B cell (primary cell): ENCODE results near the gene MICU1. TPM values are rescaled to one million over a fixed set of nuclear protein-coding genes. Genes with fewer than 3 reads are reported as not detected.

Source experiments
- ATAC-seq: fragments of 200-7000 bp; cut with Tn5 transposase; one replicate; pipeline ENCODE4 v1.10.0; 2021; ENCODE audit warnings: low read depth, mild to moderate bottlenecking, moderate number of reproducible peaks, moderate library complexity
- CTCF ChIA-PET: fragments of 350-600 bp; sonication (Branson Sonifier 250); formaldehyde crosslinking; loops from one replicate; lab custom pipeline; 2021; ENCODE audit warnings: antibody characterized with exemption, inconsistent platforms; lab: Charles Lee
- POLR2A ChIA-PET: fragments of 350-600 bp; sonication (Branson Sonifier 250); formaldehyde crosslinking; loops from one replicate; lab custom pipeline; 2021; ENCODE audit warnings: antibody characterized with exemption; lab: Charles Lee
- DNase-seq: peaks from one replicate; pipeline ENCODE4 v3.0.0; 2013
- H2AFZ ChIP-seq: 2 replicates; pipeline ENCODE4 v1.6.1; 2012; ENCODE audit warnings: mild to moderate bottlenecking, low read depth, low read length; ENCODE audit not compliant: insufficient read depth, poor library complexity, severe bottlenecking
- H3K27ac ChIP-seq, 2 donors: 1 replicate in 1 of 2; 2 replicates in 1 of 2; pipeline ENCODE4 v1.5.1; 2012 to 2013; ENCODE audit warnings: low read length in 2 of 2, mild to moderate bottlenecking in 2 of 2, moderate library complexity in 1 of 2
- H3K27me3 ChIP-seq, 4 experiments: fragments of 200-600 bp in 1 of 4; sonication (generic) in 1 of 4; replicated peaks in 1 of 4; 1 replicate in 2 of 4; 2 replicates in 2 of 4; pipeline versions ENCODE4 v1.6.1 to v1.7.0; 2013 to 2016; ENCODE audit warnings: low read length in 3 of 4, mild to moderate bottlenecking in 2 of 4, mixed read lengths in 1 of 4, moderate library complexity in 1 of 4; ENCODE audit not compliant: insufficient read depth in 4 of 4, control insufficient read depth in 3 of 4; ENCODE audit errors: control extremely low read depth in 1 of 4
- H3K36me3 ChIP-seq, 2 experiments: replicated peaks in 1 of 2; 1 replicate in 1 of 2; 2 replicates in 1 of 2; pipeline versions ENCODE4 v1.6.1 to v1.7.1; 2013; ENCODE audit warnings: low read length in 1 of 2; ENCODE audit not compliant: insufficient read depth in 2 of 2, control insufficient read depth in 1 of 2; ENCODE audit errors: control extremely low read depth in 1 of 2, extremely low read depth in 1 of 2
- H3K4me1 ChIP-seq, 2 donors: fragments of 200-600 bp in 1 of 2; sonication (generic) in 1 of 2; 1 replicate in 1 of 2; 2 replicates in 1 of 2; pipeline versions ENCODE4 v1.5.1 to v1.6.1; 2013 to 2017; ENCODE audit warnings: low read length in 2 of 2; ENCODE audit not compliant: control insufficient read depth in 2 of 2, insufficient read depth in 2 of 2
- H3K4me2 ChIP-seq: replicated peaks from 2 replicates; pipeline ENCODE3; 2012; ENCODE audit warnings: mild to moderate bottlenecking, low read depth, low read length; ENCODE audit not compliant: poor library complexity, severe bottlenecking
- H3K4me3 ChIP-seq, 5 experiments: fragments of 200-600 bp in 1 of 5; sonication (generic) in 1 of 5; 1 replicate in 3 of 5; 2 replicates in 2 of 5; pipeline versions ENCODE4 v1.5.1 to v1.7.0; 2011 to 2016; ENCODE audit warnings: low read length in 4 of 5, mild to moderate bottlenecking in 4 of 5, low read depth in 2 of 5, control low read depth in 1 of 5, moderate library complexity in 1 of 5; ENCODE audit not compliant: insufficient read depth in 1 of 5; ENCODE audit errors: control extremely low read depth in 1 of 5, extremely low read depth in 1 of 5
- H3K79me2 ChIP-seq: fragments of 200-600 bp; sonication (generic); one replicate; pipeline ENCODE4 v1.6.0; 2016; ENCODE audit warnings: low read length; ENCODE audit not compliant: control insufficient read depth, insufficient read depth
- H3K9ac ChIP-seq: fragments of 200-600 bp; sonication (generic); 2 replicates; pipeline ENCODE4 v1.6.1; 2017; ENCODE audit warnings: mild to moderate bottlenecking, low read length, moderate library complexity
- H3K9me3 ChIP-seq, 3 donors: one replicate each; pipeline versions ENCODE4 v1.6.1 to v1.7.1; 2013; ENCODE audit warnings: low read length in 2 of 3; ENCODE audit not compliant: control insufficient read depth in 2 of 3, insufficient read depth in 1 of 3; ENCODE audit errors: control extremely low read depth in 1 of 3
- H4K20me1 ChIP-seq: 2 replicates; pipeline ENCODE4 v1.6.0; 2012; ENCODE audit warnings: mild to moderate bottlenecking, low read length; ENCODE audit not compliant: insufficient read depth, control insufficient read depth, poor library complexity, severe bottlenecking
- H3K27ac Mint-ChIP-seq: one replicate; pipeline ENCODE4 v1.8.0; 2021; ENCODE audit warnings: mixed read lengths
- H3K27me3 Mint-ChIP-seq: one replicate; pipeline ENCODE4 v1.8.0; 2021; ENCODE audit warnings: mixed read lengths
- H3K4me1 Mint-ChIP-seq: one replicate; pipeline ENCODE4 v1.8.0; 2021; ENCODE audit warnings: mixed read lengths
- H3K4me3 Mint-ChIP-seq: one replicate; pipeline ENCODE4 v1.8.0; 2021; ENCODE audit warnings: mixed read lengths
- H3K9me3 Mint-ChIP-seq: one replicate; pipeline ENCODE4 v1.8.0; 2022; ENCODE audit warnings: mixed read lengths; ENCODE audit not compliant: insufficient read depth
- EZH2 ChIP-seq: IDR thresholded peaks from 2 replicates; pipeline ENCODE4 v1.6.1; 2012; ENCODE audit warnings: borderline replicate concordance, low read depth, mild to moderate bottlenecking, moderate library complexity, low read length; ENCODE audit not compliant: insufficient read depth, poor library complexity, severe bottlenecking
- WGBS: methylation state at CpG from one replicate; pipeline ENCODE4 v1.1.5; 2013; ENCODE audit warnings: missing lambda C conversion rate; ENCODE audit not compliant: insufficient coverage; 5-methylcytosine and 5-hydroxymethylcytosine counted together
- intact Hi-C: fragments of 100-400 bp; cut with micrococcal nuclease; formaldehyde crosslinking; loops from one replicate; pipeline ENCODE4 v1.10.0; 2022
- polyA plus RNA-seq: library from polyadenylated mRNA; depleted of rRNA; stranded (reverse); fragments of >200 nt; gene quantifications from 2 replicates; pipeline ENCODE4 v1.2.3, GENCODE V29; 2012
- total RNA-seq, 2 donors: library from RNA; stranded (reverse); fragments of 120-200 nt in 1 of 2; gene quantifications; 1 replicate in 1 of 2; 2 replicates in 1 of 2; pipeline versions ENCODE4 v1.2.3 to v1.2.4, GENCODE V29; 2013 to 2022
- TF ChIP-seq, protein P1 (sequence below): fragments of 200-600 bp; IDR thresholded peaks from one replicate; pipeline ENCODE4 v1.8.0; 2022; ENCODE audit warnings: antibody characterized with exemption, mild to moderate bottlenecking

MICU1 gene
- total and polyA plus RNA-seq, 2 donors (not counting 1 experiment from before 2014, with no cell fraction given), result 12.0 to 34.7 TPM

DNA sequence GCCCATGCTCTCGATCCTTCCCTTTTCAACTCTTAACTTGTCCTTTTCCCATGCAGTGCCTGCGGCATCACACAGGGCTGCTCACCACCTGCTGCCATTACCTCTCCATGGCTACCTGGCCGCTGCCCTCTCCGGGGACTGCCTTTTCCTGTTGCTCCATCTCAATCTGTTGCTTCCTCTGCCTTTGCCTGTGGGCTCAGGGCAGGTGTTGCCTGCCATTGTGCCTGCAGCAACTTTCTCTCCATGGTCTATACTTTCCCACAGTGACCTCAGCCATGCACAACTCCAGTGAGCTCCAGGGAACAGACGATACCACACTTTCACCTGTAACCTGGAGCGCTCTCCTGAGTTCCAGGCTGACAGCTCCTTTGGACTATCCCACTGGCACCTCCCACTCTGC, 274.4 kb downstream of the MICU1 start:
- H3K4me3 ChIP-seq, result no peak overlapping the region
- peaks cover 39% of the 10 kb centered on the region for H3K4me1 Mint-ChIP-seq
- no peak overlapping the region for H3K4me3 Mint-ChIP-seq

DNA sequence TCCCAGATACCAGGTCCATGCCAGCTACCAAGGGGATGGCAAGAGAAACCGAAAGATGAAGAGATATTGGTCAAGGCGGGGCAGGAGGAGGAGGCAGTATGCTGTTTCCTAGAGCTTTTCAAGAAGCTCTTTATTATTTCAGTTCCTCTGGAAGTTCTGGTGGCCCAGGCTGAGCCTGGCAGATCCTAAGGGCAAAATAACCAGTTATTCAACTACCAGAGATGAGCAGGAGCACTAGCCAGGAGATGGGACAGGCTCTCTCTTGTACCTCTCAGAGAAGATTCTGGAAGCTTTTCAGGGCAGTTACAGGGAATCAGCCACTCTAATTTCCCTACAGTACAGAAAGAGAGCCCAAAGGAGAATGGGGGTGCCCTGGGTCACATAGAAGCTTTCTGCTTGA, 276.4 kb downstream of the MICU1 start:
- no peak overlapping the region for H3K27ac Mint-ChIP-seq
- no peak overlapping the region for H3K4me2 ChIP-seq
- intact Hi-C loops, result no loop called here
- H3K4me1 Mint-ChIP-seq, result peaks cover 35% of the 10 kb centered on the region
- H2AFZ ChIP-seq, result no peak overlapping the region
- ChIA-PET CTCF (interaction anchor here (0.6 to 3.3 kb wide), 5 partner anchors 8 to 300 kb away, joined by 3 to 22 read pairs (median 6); no protein-coding TSS in a partner anchor), POLR2A (interaction anchor here (0.9 to 1.2 kb wide), 2 partner anchors 12 to 128 kb away, joined by 3 read pairs; no protein-coding TSS in a partner anchor)
- no peak for ATAC-seq
- TF ChIP-seq, protein P1, sequence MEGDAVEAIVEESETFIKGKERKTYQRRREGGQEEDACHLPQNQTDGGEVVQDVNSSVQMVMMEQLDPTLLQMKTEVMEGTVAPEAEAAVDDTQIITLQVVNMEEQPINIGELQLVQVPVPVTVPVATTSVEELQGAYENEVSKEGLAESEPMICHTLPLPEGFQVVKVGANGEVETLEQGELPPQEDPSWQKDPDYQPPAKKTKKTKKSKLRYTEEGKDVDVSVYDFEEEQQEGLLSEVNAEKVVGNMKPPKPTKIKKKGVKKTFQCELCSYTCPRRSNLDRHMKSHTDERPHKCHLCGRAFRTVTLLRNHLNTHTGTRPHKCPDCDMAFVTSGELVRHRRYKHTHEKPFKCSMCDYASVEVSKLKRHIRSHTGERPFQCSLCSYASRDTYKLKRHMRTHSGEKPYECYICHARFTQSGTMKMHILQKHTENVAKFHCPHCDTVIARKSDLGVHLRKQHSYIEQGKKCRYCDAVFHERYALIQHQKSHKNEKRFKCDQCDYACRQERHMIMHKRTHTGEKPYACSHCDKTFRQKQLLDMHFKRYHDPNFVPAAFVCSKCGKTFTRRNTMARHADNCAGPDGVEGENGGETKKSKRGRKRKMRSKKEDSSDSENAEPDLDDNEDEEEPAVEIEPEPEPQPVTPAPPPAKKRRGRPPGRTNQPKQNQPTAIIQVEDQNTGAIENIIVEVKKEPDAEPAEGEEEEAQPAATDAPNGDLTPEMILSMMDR, result no peak
- no peak for TF ChIP-seq EZH2
- no peak overlapping the region for H3K4me3 ChIP-seq
- no peak for DNase-seq
- H3K79me2 ChIP-seq, result peaks cover 70% of the 10 kb centered on the region
- peaks cover 17 to 19% of the 10 kb centered on the region in 2 donors for H3K4me1 ChIP-seq
- no peaks in the 10 kb centered on the region for H3K9me3 Mint-ChIP-seq
- H4K20me1 ChIP-seq, result peaks cover 28% of the 10 kb centered on the region
- WGBS, result 100% methylated on average over 2 of the region's 2 CpGs
- H3K36me3 ChIP-seq, result peaks cover 4 to 21% of the 10 kb centered on the region in 2 experiments
- H3K4me3 Mint-ChIP-seq, result no peak overlapping the region
- no peak overlapping the region for H3K27ac ChIP-seq
- no peaks in the 10 kb centered on the region for H3K9me3 ChIP-seq
- no peaks in the 10 kb centered on the region for H3K27me3 Mint-ChIP-seq
- H3K27me3 ChIP-seq, result no peaks in the 10 kb centered on the region
- H3K9ac ChIP-seq, result no peak overlapping the region

More for the DNA sequence above, 274.4 kb downstream of the MICU1 start:
- H3K27me3 ChIP-seq, result no peaks in the 10 kb centered on the region
- ChIA-PET POLR2A (no interaction called here), CTCF (interaction anchor here (1.0 to 3.3 kb wide), 3 partner anchors 13 to 455 kb away, joined by 3 to 22 read pairs (median 3); no protein-coding TSS in a partner anchor)
- no peak for DNase-seq
- H3K9me3 Mint-ChIP-seq, result no peaks in the 10 kb centered on the region
- H3K4me2 ChIP-seq, result no peak overlapping the region
- H3K79me2 ChIP-seq, result peaks cover 70% of the 10 kb centered on the region
- intact Hi-C loops, result loop anchor here (10.0 kb wide), 1 partner anchor 893 kb away; the partner anchor contains the start of gene DNAJC9
- H3K27ac ChIP-seq, result no peak overlapping the region
- H2AFZ ChIP-seq, result no peak overlapping the region
- no peaks in the 10 kb centered on the region for H3K9me3 ChIP-seq
- no peak overlapping the region for H3K9ac ChIP-seq
- no peak overlapping the region for H3K27ac Mint-ChIP-seq
- no peak for TF ChIP-seq EZH2
- TF ChIP-seq, protein P1, result no peak
- 96% methylated on average over 6 of the region's 6 CpGs for WGBS
- peaks cover 4 to 20% of the 10 kb centered on the region in 2 experiments for H3K36me3 ChIP-seq
- peaks cover 28% of the 10 kb centered on the region for H4K20me1 ChIP-seq
- H3K4me1 ChIP-seq, result peaks cover 15 to 17% of the 10 kb centered on the region in 2 donors
- no peak for ATAC-seq
- H3K27me3 Mint-ChIP-seq, result no peaks in the 10 kb centered on the region
